Ascending aorta (tissue), 2 donors: ENCODE measurements around the gene STXBP6. TPM values are rescaled to one million over a fixed set of nuclear protein-coding genes. Genes with fewer than 3 reads are reported as not detected.
"Not testable (repeated sequence)": the region's sequence is repeated elsewhere in the genome, so short reads cannot be mapped to it uniquely, and the experiment has no call there.

Source experiments
- DNase-seq, 2 donors: peaks; one replicate each; pipeline ENCODE4 v3.0.0-alpha.2; 2019; ENCODE audit warnings: low spot score in 2 of 2
- H3K27ac ChIP-seq, 2 donors: fragments of 200-600 bp; sonication (generic); one replicate each; pipeline ENCODE4 v1.5.1; 2016 to 2017; ENCODE audit warnings: mild to moderate bottlenecking in 1 of 2
- H3K27me3 ChIP-seq: fragments of 200-600 bp; sonication (generic); one replicate; pipeline ENCODE4 v1.5.1; 2017
- H3K36me3 ChIP-seq, 2 donors: fragments of 200-600 bp; sonication (generic); one replicate each; pipeline ENCODE4 v1.5.1; 2016
- H3K4me1 ChIP-seq, 2 donors: fragments of 200-600 bp; sonication (generic); one replicate each; pipeline ENCODE4 v1.5.1; 2016 to 2017; ENCODE audit warnings: mild to moderate bottlenecking in 1 of 2
- H3K4me3 ChIP-seq, 2 donors: fragments of 200-600 bp; sonication (generic); one replicate each; pipeline ENCODE4 v1.5.1; 2016 to 2017; ENCODE audit warnings: mild to moderate bottlenecking in 1 of 2
- H3K9me3 ChIP-seq, 2 donors: fragments of 200-600 bp; sonication (generic); one replicate each; pipeline ENCODE4 v1.5.1; 2016
- CTCF ChIP-seq, 3 experiments: fragments of 200-600 bp in 2 of 3; fragments of 450-650 bp in 1 of 3; sonication (generic) in 2 of 3; IDR thresholded peaks; one replicate each; pipeline ENCODE4 v1.5.1; 2016 to 2019; ENCODE audit warnings: antibody characterized with exemption in 3 of 3, mild to moderate bottlenecking in 1 of 3, moderate library complexity in 1 of 3
- intact Hi-C: fragments of 100-400 bp; cut with DNase I; formaldehyde crosslinking; loops from one replicate; pipeline ENCODE4 v1.15.1; 2023
- total RNA-seq: library from RNA; depleted of rRNA; stranded (reverse); fragments of >200 nt; gene quantifications from one replicate; pipeline ENCODE4 v1.1.0, GENCODE V29; 2016

Gene STXBP6
- total RNA-seq, 1 donor from 2014 or later = 0.21 TPM

GRCh38 chr14:24775950-24776349 lies 274.0 kb downstream of the STXBP6 start:
- no peaks in the 10 kb centered on the region for H3K9me3 ChIP-seq
- intact Hi-C loops = no loop called here

GRCh38 chr14:24774187-24774915 lies 275.6 kb downstream of the STXBP6 start:
- no peaks in the 10 kb centered on the region for H3K4me1 ChIP-seq
- no peaks in the 10 kb centered on the region for H3K36me3 ChIP-seq
- no peak overlapping the region for H3K27ac ChIP-seq

More at GRCh38 chr14:24775950-24776349, 274.0 kb downstream of the STXBP6 start:
- no peak overlapping the region for H3K27ac ChIP-seq
- no peaks in the 10 kb centered on the region for H3K36me3 ChIP-seq
- no peak for TF ChIP-seq CTCF (IDR thresholded peaks at IDR 0.05)
- no peaks in the 10 kb centered on the region for H3K27me3 ChIP-seq
- no peak for DNase-seq
- no peaks in the 10 kb centered on the region for H3K4me1 ChIP-seq
- H3K4me3 ChIP-seq = no peak overlapping the region

GRCh38 chr14:24773564-24773963 lies 276.4 kb downstream of the STXBP6 start:
- intact Hi-C loops, H3K36me3 ChIP-seq, H3K4me3 ChIP-seq, H3K27me3 ChIP-seq, H3K4me1 ChIP-seq, H3K9me3 ChIP-seq, H3K27ac ChIP-seq, DNase-seq: not testable (repeated sequence)

More at GRCh38 chr14:24774187-24774915, 275.6 kb downstream of the STXBP6 start:
- no peak for TF ChIP-seq CTCF (IDR thresholded peaks at IDR 0.05)
- Histone ChIP-seq H3K4me3 (no peak overlapping the region), H3K27me3 (no peaks in the 10 kb centered on the region), H3K9me3 (no peaks in the 10 kb centered on the region)
- intact Hi-C loops = no loop called here
- no peak for DNase-seq

GRCh38 chr14:24766434-24766833 lies 283.5 kb downstream of the STXBP6 start:
- Histone ChIP-seq H3K4me1 (no peaks in the 10 kb centered on the region), H3K4me3 (no peak overlapping the region), H3K9me3 (no peaks in the 10 kb centered on the region), H3K27ac (no peak overlapping the region), H3K27me3 (no peaks in the 10 kb centered on the region), H3K36me3 (no peaks in the 10 kb centered on the region)
- DNase-seq = no peak
- TF ChIP-seq CTCF (IDR thresholded peaks at IDR 0.05) = no peak
- intact Hi-C loops = no loop called here

- no peaks in the 10 kb centered on the region for H3K4me1 ChIP-seq
Observed at GRCh38 chr14:24761141-24761540, 288.8 kb downstream of the STXBP6 start.

More at GRCh38 chr14:24761141-24761540, 288.8 kb downstream of the STXBP6 start:
- Histone ChIP-seq H3K4me3 (no peak overlapping the region), H3K27ac (no peak overlapping the region), H3K36me3 (no peaks in the 10 kb centered on the region), H3K27me3 (no peaks in the 10 kb centered on the region), H3K9me3 (no peaks in the 10 kb centered on the region)
- no peak for TF ChIP-seq CTCF (IDR thresholded peaks at IDR 0.05)
- intact Hi-C loops = no loop called here
- no peak for DNase-seq
